Mesothelial cell of epicardium (in vitro differentiated cells): Measurements from ENCODE around the gene RPP30. TPM values are rescaled to one million over a fixed set of nuclear protein-coding genes. Genes with fewer than 3 reads are reported as not detected.
A peak's percentile ranks its signal among the peaks of the same experiment; 100 is the strongest.

Experiments
- DNase-seq, 2 experiments: peaks; one replicate each; pipeline ENCODE4 v3.0.0; 2021; ENCODE audit warnings: low spot score in 2 of 2; ENCODE audit not compliant: unreplicated experiment in 2 of 2
- H3K27ac Mint-ChIP-seq: 2 replicates; pipeline ENCODE4 v1.8.0; 2021; ENCODE audit warnings: mixed read lengths
- H3K27me3 Mint-ChIP-seq: 2 replicates; pipeline ENCODE4 v1.8.0; 2021; ENCODE audit warnings: low read depth, mixed read lengths
- H3K36me3 Mint-ChIP-seq: 2 replicates; pipeline ENCODE4 v1.8.0; 2021; ENCODE audit warnings: mixed read lengths
- H3K4me1 Mint-ChIP-seq: 2 replicates; pipeline ENCODE4 v1.8.0; 2021; ENCODE audit warnings: mixed read lengths
- H3K4me3 Mint-ChIP-seq: 2 replicates; pipeline ENCODE4 v1.8.0; 2021; ENCODE audit warnings: mild to moderate bottlenecking, moderate library complexity, mixed read lengths
- H3K9me3 Mint-ChIP-seq: 2 replicates; pipeline ENCODE4 v1.8.0; 2021; ENCODE audit warnings: mixed read lengths
- CTCF ChIP-seq: fragments of 200-600 bp; sonication (generic); IDR thresholded peaks from one replicate; pipeline ENCODE4 v1.5.0; 2021; ENCODE audit warnings: antibody characterized with exemption; ENCODE audit not compliant: unreplicated experiment
- total RNA-seq: library from RNA; stranded (reverse); gene quantifications from 3 replicates; pipeline ENCODE4 v1.2.1, GENCODE V29; 2021

The RPP30 gene
- total RNA-seq, 1 donor from 2014 or later: 35.4 TPM

- no peak overlapping the region for H3K4me3 Mint-ChIP-seq
- H3K9me3 Mint-ChIP-seq: no peaks in the 10 kb centered on the region
- peaks cover 43% of the 10 kb centered on the region for H3K4me1 Mint-ChIP-seq
- no peaks in the 10 kb centered on the region for H3K36me3 Mint-ChIP-seq
- H3K27me3 Mint-ChIP-seq: no peaks in the 10 kb centered on the region
- no peak overlapping the region for H3K27ac Mint-ChIP-seq
- no peak for TF ChIP-seq CTCF
- no peak for DNase-seq
Measured at GRCh38 chr10:90917968-90918318, 46.2 kb downstream of the RPP30 start.

- Mint-ChIP-seq H3K4me1 (peaks cover 43% of the 10 kb centered on the region), H3K4me3 (peak overlapping the region; percentile 39)
Measured at GRCh38 chr10:90919683-90920574, 48.2 kb downstream of the RPP30 start.

GRCh38 chr10:90920986-90921666 is 49.4 kb downstream of the RPP30 start, which contains the start of gene ANKRD1:
ANKRD1 (minus strand) TSS chr10:90921087; CDS start chr10:90921027, 60 bp downstream.
- Mint-ChIP-seq H3K27ac (peak within 1 kb of the TSS; percentile 95), H3K36me3 (no peaks in the 10 kb centered on the region), H3K4me1 (peaks cover 43% of the 10 kb centered on the region), H3K9me3 (no peaks in the 10 kb centered on the region), H3K27me3 (no peaks in the 10 kb centered on the region), H3K4me3 (peak within 1 kb of the TSS; percentile 39)
- DNase-seq: no peak
- no peak for TF ChIP-seq CTCF

More at GRCh38 chr10:90919683-90920574, 48.2 kb downstream of the RPP30 start:
- DNase-seq: no peak
- no peak for TF ChIP-seq CTCF
- no peaks in the 10 kb centered on the region for H3K9me3 Mint-ChIP-seq
- H3K27ac Mint-ChIP-seq: peak overlapping the region; percentile 95
- no peaks in the 10 kb centered on the region for H3K36me3 Mint-ChIP-seq
- H3K27me3 Mint-ChIP-seq: no peaks in the 10 kb centered on the region

GRCh38 chr10:90921906-90922305 is 50.1 kb downstream of the RPP30 start:
- peak overlapping the region; percentile 47 for H3K27ac Mint-ChIP-seq
- H3K27me3 Mint-ChIP-seq: no peaks in the 10 kb centered on the region
- H3K4me1 Mint-ChIP-seq: peaks cover 40% of the 10 kb centered on the region
- no peaks in the 10 kb centered on the region for H3K36me3 Mint-ChIP-seq
- TF ChIP-seq CTCF: no peak
- H3K9me3 Mint-ChIP-seq: no peaks in the 10 kb centered on the region
- H3K4me3 Mint-ChIP-seq: no peak overlapping the region
- no peak for DNase-seq

- Mint-ChIP-seq H3K36me3 (no peaks in the 10 kb centered on the region), H3K27ac (no peak overlapping the region), H3K4me1 (peaks cover 32% of the 10 kb centered on the region), H3K27me3 (no peaks in the 10 kb centered on the region), H3K9me3 (no peaks in the 10 kb centered on the region), H3K4me3 (no peak overlapping the region)
- no peak for DNase-seq
- no peak for TF ChIP-seq CTCF
Measured at GRCh38 chr10:90923111-90923731, 51.4 kb downstream of the RPP30 start.
